SH-SY5Y (cell line): ENCODE results near the gene IL1RAPL2.

Experiments
- GATA2 ChIP-seq: IDR thresholded peaks from 2 replicates; pipeline ENCODE4 v1.6.1; 2011; ENCODE audit warnings: mild to moderate bottlenecking, low read depth, low read length
- GATA3 ChIP-seq: IDR thresholded peaks from 2 replicates; pipeline ENCODE4 v1.6.1; 2011; ENCODE audit warnings: low read depth, mild to moderate bottlenecking, low read length, moderate library complexity

IL1RAPL2 gene

GRCh38 chrX:105451401-105451800 is 885.4 kb downstream of the IL1RAPL2 start:
- no peak for TF ChIP-seq GATA3
- TF ChIP-seq GATA2 = no peak

- no peak for TF ChIP-seq GATA2
- TF ChIP-seq GATA3 = no peak
These were observed 892.8 kb downstream of the IL1RAPL2 start for GRCh38 chrX:105458846-105459245.

- TF ChIP-seq GATA3 = no peak
- no peak for TF ChIP-seq GATA2
These were observed 894.4 kb downstream of the IL1RAPL2 start for GRCh38 chrX:105460376-105460775.

GRCh38 chrX:105461016-105461415 is 895.0 kb downstream of the IL1RAPL2 start:
- TF ChIP-seq GATA2 (no peak), GATA3 (no peak)

- TF ChIP-seq GATA3 = no peak
- no peak for TF ChIP-seq GATA2
These were observed 896.2 kb downstream of the IL1RAPL2 start for GRCh38 chrX:105462186-105462585.

GRCh38 chrX:105463473-105463872 is 897.5 kb downstream of the IL1RAPL2 start:
- TF ChIP-seq GATA2 = no peak
- TF ChIP-seq GATA3 = no peak

- TF ChIP-seq GATA2 (no peak), GATA3 (no peak)
These were observed 898.6 kb downstream of the IL1RAPL2 start for GRCh38 chrX:105464618-105465017.

- TF ChIP-seq GATA2 (no peak), GATA3 (no peak)
These were observed 902.7 kb downstream of the IL1RAPL2 start for GRCh38 chrX:105468741-105469140.

- TF ChIP-seq GATA2 (no peak), GATA3 (no peak)
These were observed 905.6 kb downstream of the IL1RAPL2 start for GRCh38 chrX:105471597-105471996.

- TF ChIP-seq GATA3 (no peak), GATA2 (no peak)
These were observed 909.8 kb downstream of the IL1RAPL2 start for GRCh38 chrX:105475801-105476200.

GRCh38 chrX:105477351-105477750 is 911.4 kb downstream of the IL1RAPL2 start:
- TF ChIP-seq GATA2 = no peak
- TF ChIP-seq GATA3 = no peak

- TF ChIP-seq GATA3 (no peak), GATA2 (no peak)
These were observed 914.8 kb downstream of the IL1RAPL2 start for GRCh38 chrX:105480646-105481310.

- TF ChIP-seq GATA2 (no peak), GATA3 (no peak)
These were observed 917.0 kb downstream of the IL1RAPL2 start for GRCh38 chrX:105483011-105483410.

- no peak for TF ChIP-seq GATA2
- no peak for TF ChIP-seq GATA3
These were observed 922.7 kb downstream of the IL1RAPL2 start for GRCh38 chrX:105488716-105489115.

- no peak for TF ChIP-seq GATA3
- TF ChIP-seq GATA2 = no peak
These were observed 929.4 kb downstream of the IL1RAPL2 start for GRCh38 chrX:105495376-105495775.

- TF ChIP-seq GATA3 = no peak
These were observed 936.3 kb downstream of the IL1RAPL2 start for GRCh38 chrX:105502336-105502735.
